ENCODE results near the gene PARL.
A peak's percentile ranks its signal among the peaks of the same experiment; 100 is the strongest.

PARL gene

GRCh38 chr3:183845608-183846288 is 38.9 kb downstream of the PARL start:
- no peak for DNase-seq

GRCh38 chr3:183845090-183845489 is 39.6 kb downstream of the PARL start:
- no peak for DNase-seq

- no peak for DNase-seq
These were observed 40.1 kb downstream of the PARL start for GRCh38 chr3:183844606-183845005.

- DNase-seq, result no peak
These were observed 44.9 kb downstream of the PARL start for GRCh38 chr3:183839751-183840150.

- DNase-seq, result no peak
These were observed 46.8 kb downstream of the PARL start for GRCh38 chr3:183837894-183838293.

GRCh38 chr3:183837390-183837789 is 47.3 kb downstream of the PARL start:
- DNase-seq, result no peak

GRCh38 chr3:183833516-183833915 is 51.2 kb downstream of the PARL start:
- DNase-seq, result no peak

GRCh38 chr3:183830187-183830586 is 54.5 kb downstream of the PARL start:
- no peak for DNase-seq

GRCh38 chr3:183829466-183829865 is 55.2 kb downstream of the PARL start:
- no peak for DNase-seq

- DNase-seq, result no peak
These were observed 56.2 kb downstream of the PARL start for GRCh38 chr3:183828538-183828870.

- no peak for DNase-seq
These were observed 56.7 kb downstream of the PARL start for GRCh38 chr3:183827809-183828537.

- no peak for DNase-seq
These were observed 58.0 kb downstream of the PARL start for GRCh38 chr3:183826448-183827250.

- peak; percentile 26 to 48 for DNase-seq
These were observed 59.1 kb downstream of the PARL start, which contains the start of gene MAP6D1 for GRCh38 chr3:183825456-183826161. MAP6D1 (minus strand) TSS chr3:183825577; CDS start chr3:183825547, 30 bp downstream.

- peak in 1 of 2 experiments; percentile 18 for DNase-seq
These were observed 59.8 kb downstream of the PARL start for GRCh38 chr3:183824761-183825455.

GRCh38 chr3:183823963-183824362 is 60.7 kb downstream of the PARL start:
- DNase-seq, result no peak

- DNase-seq, result no peak
These were observed 62.0 kb downstream of the PARL start for GRCh38 chr3:183822631-183823030.

GRCh38 chr3:183819831-183820230 is 64.8 kb downstream of the PARL start:
- no peak for DNase-seq

GRCh38 chr3:183818706-183819624 is 65.7 kb downstream of the PARL start:
- no peak for DNase-seq

- DNase-seq, result no peak
These were observed 66.5 kb downstream of the PARL start for GRCh38 chr3:183818041-183818620.

GRCh38 chr3:183817639-183818038 is 67.0 kb downstream of the PARL start:
- DNase-seq, result no peak
